Measurements from ENCODE around the gene C1orf105.

The C1orf105 gene, protein sequence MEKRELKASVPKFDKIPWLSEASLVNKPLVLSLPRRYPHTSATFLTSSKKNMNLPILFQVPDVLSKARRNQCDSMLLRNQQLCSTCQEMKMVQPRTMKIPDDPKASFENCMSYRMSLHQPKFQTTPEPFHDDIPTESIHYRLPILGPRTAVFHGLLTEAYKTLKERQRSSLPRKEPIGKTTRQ

DNA sequence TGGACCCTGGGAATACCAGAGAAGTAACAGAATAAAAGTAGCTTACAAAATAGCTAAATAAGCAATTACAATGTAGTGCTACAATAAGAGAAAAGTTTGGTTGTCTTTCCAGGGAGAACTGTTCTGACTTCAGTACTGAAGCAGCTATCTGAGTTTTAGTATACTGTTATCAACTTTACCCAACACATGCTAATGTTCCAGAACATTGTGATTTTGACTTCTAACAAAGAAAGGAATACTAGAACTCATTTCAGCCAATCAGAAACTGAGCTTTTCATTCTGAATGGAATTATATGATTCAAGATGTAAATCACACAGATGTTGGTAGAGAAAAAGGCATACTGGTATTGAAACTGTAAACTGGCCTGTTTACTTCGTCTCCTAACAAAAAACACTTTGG is at the start of gene C1orf105:
TSS of gene C1orf105 (plus strand) at position 301 of the 400 bp plus-strand sequence. CDS start 201 bp downstream, outside the sequence.
- FAIRE-seq: peak; percentile 73

DNA sequence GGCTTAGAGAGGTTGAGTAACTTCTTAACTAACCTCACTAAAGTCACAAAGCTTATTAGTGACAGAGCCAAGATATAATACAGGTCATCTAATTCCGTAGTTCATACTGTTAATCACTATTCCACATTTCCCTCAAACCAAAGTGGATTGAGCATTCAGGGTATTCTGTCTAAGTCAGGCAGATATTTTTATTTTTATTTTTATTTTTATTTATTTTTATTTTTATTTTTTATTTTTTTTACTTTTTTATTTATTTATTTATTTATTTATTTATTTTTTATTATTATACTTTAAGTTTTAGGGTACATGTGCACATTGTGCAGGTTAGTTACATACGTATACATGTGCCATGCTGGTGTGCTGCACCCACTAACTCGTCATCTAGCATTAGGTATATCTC is 48.8 kb upstream of the C1orf105 start:
- peak; percentile 74 for FAIRE-seq

DNA sequence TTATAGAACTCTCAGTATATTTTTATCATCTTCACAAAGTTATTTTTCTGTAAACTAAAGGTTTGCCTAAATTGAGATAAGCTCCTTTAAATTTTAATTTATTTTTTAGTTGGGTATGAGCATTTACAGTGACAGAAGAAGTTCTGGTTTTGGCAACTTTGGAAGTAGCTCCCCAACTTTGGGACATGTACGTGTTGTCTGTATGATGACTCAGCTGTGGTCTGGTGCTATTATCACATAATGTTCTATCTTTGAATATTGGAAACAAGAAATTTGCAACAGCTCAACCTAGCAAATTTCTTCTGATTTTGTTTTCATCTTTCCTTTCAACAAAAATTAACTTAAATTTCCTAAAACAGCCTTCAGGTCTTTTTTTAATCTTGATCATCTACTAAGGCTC is 46.6 kb upstream of the C1orf105 start:
- FAIRE-seq: no peak

DNA sequence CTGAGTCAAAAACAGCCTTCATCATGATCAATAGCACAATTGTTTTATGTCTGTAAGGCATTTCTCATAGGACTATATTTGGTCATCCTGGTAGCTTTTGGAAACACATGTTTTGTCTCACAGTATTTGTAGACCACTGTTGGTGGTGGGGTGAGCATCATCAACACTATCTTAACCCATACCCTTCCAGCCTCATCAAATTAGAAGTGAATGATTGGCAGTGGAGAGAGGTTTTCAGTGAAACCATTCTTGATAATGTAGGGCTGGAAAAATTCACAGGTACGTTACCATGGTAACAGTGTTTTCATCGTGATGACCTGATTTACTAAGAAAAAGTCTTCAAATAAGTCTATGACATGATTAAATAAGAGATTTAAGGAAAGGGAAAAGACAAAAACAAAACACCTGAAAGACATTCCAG is 45.3 kb upstream of the C1orf105 start:
- FAIRE-seq: no peak

DNA sequence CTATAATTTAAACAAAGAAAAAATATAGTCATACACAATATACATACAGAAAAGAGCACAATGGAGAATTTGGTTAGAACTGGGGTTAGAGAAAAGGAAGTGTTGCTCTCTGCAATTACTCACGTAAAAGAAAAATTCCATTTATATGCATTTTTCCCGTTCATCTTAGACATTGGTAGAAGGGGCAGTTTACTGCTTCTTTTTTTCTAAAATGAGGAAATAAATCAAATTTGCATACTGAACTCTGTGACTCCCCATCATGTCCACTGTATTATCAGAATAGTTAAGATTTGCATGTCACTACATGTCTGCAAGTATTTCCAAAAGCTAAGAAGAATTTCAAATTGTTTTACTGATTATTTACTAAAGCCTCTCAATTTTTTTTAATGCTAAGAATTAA is 44.1 kb upstream of the C1orf105 start:
- FAIRE-seq: no peak

DNA sequence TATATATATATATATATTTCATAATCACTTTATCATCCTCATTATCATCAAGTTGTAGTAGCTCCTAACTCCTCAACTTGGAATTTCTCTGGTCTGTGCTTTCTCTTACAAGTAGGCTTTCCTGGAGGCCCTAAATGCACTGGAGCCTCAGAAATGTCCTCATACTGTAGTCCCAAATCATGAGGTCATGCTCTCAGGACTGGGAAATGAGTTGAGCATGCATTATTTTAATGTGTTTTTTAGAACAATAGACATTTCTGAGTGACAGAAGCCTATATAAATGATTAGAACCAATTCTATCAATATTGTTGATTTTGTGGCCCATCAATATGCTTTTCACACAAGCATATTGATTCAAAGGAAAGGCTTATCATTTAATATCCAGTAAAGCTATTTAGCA is 42.9 kb upstream of the C1orf105 start:
- no peak for FAIRE-seq

DNA sequence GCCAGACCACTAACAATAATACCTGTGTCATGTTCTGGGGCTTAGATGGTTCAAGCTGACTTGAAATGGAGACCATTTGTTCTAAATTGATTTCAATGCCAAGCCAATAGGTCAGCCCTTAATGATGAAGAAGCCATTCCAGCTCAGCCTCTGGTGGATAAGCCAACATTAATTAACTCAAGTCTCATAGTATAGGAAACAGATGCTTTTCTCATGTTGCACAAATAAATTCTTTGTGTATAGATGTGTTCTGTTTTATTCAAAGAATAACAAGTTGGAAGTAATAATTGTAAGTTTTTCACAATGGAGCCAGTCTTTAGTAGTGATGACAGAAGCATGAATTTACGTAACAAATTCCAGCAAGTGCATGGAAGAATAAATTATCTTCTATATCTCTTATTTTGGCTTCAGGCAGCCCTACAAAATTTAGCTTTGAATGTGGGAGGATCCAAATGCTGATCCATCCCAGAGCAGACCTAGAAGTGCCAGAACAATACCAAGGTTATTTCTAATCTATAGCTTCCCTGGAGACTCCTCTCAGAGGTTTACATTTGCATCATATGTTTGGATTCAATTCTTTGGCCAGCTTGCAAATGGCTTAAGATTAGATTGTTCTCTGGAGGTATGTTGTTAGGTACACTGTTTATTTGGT is 42.2 kb upstream of the C1orf105 start:
- FAIRE-seq: no peak

DNA sequence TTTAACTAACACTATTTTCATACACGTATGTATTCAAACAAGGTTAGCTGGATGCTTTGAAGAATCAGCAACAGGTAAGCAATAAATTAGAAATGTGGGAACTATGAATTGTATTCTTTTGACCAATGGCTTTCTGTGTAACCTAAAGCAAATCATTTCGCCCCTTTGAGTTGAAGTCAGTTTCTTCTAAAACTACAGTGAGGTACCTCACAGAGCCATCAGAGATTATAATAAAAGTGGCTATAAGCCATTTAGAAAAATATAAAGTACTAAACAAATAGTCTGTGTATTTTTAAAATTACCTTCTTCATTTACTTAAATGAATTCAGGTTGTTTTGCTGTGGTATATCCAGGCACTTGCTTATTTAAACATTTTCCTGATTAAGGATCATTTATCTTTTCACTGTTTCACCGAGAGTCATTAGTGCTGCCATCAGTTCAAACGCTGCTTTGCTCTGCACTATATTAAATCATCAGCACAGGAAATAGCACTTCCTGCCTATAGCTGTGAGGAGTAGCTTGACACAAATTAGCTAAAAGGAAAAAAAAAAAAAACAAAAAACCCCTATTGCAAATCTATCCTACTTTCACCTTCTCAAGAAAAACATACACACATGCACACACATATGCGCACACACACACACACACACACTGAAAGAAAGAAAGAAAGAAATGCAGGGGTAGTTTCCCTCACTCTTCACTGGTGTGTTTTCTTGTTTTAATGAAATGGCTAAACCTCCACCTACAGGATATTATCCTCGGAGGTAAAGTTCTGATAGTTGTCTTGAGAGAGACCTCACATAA is 39.8 kb upstream of the C1orf105 start:
- FAIRE-seq: no peak

DNA sequence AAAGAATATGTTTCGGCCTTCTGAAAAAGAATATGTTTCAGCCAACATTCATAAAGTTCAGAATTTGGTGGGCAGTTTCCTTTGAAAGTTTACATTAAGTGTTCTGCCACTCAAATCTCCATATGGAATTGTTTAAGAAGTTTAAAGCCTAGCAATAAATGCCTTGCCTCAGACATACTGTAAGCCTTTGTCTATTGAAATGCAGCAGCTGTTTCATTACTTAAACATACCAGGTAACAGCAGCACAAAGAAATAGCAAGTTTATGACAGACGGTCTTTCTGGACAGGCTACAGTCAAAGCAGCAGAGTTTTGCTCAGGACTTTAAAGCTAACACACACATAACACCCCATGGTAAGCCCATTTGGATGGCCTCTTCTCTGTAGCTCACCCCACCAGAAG is 38.5 kb upstream of the C1orf105 start:
- peak; percentile 100 for FAIRE-seq

DNA sequence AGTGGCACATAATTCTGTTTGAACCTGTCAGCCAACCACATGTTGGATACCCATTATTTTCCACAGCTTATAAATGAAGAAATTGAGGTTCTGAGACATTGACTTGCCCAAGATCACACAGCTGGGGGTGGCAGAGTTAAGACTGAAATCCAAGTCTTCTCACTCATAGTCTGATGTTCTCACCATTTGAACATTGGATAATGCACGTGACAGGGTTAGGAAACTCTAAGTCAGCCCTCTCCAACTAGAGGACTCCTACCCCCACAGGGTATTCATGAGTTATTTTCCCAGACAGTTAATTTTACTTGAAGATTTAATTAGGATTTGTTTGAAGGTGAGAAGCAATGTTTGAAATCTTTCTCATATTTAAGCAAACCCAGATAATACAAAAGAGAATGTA is 38.1 kb upstream of the C1orf105 start:
- FAIRE-seq: no peak

DNA sequence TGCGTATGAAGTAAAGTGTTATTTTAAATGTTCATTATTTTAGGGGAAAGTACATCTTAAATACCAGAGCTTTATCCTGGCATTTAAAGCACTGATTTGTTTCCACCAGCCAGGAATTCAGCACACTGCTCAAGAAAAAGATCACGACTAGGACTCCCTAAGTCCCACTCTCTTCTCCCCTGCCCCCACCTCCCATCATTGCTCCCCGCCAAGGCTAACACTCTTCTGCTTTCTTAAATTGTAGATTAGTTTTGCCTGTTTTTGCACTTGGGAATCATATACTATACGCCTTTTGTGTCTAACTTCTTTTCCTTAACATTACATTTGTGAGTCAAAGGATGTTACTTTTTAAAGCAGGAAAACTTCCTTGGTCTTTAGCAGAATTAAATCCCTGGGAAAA is 37.5 kb upstream of the C1orf105 start:
- no peak for FAIRE-seq

DNA sequence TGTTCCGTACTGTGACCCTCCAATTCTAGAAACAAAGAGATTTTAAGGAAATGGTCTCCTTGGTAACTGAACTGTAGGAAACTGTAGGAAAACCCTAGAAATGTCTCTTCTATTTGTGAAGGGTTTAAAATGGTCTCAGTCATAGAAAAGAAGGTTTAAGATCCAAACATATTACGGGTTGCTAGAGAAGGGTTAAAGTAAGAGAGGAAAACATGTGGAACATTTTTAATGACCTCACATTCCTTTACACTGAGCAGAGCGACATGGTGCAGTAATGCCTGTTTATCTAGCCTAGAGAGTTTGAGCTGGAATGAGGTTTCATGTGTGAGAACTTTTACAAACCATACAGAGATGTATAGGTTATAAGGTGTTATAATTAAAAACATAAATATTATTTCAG is 36.9 kb upstream of the C1orf105 start:
- peak; percentile 98 for FAIRE-seq

DNA sequence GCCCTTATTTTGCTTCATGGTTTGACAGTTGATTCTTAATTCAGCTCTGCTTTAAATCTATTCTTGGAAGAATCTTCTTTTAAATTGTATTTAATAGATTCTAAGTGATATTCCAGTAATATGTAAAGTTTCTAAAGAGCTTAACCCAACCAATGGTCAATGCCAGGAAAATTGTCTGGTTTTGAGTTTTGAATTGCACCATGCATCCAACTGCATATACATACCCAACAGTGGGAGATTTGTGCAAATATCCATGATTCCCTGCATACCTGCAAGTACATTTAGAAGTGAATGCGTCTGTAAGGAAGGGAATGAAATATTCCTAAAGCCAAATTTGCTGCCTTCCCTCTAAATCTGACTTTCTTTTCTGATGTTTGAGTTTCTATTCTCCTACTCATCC is 35.8 kb upstream of the C1orf105 start:
- FAIRE-seq: peak; percentile 91

DNA sequence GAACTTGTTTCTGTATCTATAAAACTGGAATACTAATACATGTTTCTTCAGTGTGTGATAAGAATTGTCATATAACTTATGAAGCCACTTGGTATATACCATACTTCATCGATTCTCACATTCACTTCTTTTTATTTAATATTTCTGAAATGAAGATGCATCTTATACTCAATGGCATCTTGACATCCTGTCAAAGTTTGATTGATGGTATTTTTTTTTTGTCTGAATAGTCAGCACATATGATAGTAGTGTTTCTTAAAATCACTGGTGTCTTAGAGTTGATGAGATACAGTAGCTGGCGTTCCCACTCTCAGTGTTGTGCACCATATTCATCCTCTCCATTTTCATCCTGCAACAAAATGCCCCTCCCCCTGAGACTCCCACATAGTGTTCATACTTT is 34.4 kb upstream of the C1orf105 start:
- peak; percentile 43 for FAIRE-seq

DNA sequence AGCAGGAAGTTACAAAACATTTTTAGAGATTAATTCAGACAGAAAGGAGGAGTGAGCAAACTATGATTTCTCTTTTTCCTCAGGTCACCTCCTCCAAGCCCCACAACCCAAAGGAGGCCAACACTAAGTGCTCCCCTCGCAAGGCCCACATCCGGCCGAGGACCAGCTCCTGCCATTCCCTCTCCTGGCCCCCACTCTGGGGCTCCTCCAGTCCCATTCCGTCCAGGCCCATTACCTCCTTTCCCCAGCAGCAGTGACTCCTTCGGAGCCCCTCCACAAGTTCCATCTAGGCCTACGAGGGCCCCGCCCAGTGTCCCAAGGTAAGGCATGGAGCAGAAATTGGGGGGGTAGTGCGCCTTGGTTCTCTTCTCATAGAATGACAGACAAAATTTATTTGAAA is 32.0 kb upstream of the C1orf105 start:
- FAIRE-seq: no peak

DNA sequence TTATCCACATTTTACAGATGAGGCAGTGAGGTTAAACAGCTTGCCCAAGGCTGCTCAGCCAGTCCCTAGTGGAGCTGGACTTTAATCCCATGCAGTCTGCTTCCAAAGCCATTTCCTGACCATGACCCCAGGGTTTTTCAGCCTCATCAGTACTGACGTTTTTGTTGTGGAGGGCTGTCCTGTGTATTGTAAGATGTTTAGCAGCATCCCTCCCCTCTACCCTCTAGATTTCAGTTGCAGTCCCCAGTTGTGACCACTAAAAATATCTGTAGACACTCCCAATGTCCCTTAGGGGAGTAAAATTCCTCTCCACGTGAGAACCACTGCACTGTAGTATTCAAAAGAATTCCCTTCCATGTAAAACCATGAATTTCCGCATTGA is 30.2 kb upstream of the C1orf105 start:
- FAIRE-seq: peak; percentile 99

DNA sequence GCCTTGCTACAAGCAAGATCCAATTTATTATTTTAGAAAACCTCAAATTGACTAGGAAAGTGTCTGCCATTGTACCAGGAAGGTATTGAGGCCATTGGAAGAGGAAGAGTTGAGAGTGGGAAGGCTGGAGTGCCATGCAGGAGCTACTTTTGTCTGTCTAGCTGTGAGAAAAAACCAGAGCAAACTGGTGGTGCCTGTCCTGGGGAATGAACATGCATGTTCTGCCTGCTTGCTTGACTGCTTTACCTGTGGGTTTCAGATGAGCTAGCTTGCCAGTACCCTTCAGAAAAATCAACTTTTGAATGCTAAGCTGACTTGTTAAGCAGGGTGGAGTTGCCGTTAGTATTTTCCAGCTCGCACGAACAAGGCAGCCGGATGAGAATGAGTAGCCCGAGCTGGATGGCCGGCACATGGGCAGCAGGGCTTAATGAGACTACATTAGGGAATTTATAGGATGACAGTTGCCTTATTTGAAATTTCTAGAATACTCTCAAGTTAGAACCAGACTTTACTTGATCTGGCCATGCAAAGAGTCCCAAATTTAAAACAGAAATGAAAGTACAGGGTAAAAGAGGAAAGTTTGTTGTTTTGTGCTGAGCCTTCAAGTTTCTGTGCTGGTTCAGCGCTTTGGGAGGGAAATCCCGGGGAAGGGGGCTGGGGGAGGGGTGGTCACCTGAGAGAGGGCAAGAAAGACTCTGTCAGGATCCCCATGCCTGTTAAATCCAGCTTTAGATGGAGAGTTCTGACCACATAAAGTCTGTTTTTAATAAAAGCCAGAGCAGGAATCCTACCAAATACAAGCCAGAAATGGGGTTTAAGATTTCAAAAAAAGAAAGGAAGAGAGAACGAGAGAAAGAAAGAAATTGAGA is 29.6 kb upstream of the C1orf105 start:
- FAIRE-seq: peak; percentile 43

DNA sequence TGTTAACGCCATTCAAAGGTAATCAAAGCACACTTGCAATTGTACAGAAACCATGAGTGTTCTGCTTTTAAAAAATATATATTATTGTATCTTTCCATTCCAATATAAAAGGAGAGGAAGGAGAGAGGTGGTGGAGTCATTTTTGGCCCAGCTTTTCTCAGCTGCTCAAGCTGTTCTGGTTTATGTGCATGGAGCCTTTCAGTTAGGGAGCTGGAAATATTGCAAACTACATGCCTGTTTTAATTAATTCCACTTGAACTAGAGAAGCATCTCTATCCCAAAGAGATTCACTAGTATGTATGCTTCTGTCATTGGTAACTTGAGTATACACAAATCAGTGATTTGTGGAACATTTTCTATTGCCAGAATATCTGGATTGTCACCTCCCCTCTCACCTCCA is 28.5 kb upstream of the C1orf105 start:
- FAIRE-seq: peak; percentile 95

DNA sequence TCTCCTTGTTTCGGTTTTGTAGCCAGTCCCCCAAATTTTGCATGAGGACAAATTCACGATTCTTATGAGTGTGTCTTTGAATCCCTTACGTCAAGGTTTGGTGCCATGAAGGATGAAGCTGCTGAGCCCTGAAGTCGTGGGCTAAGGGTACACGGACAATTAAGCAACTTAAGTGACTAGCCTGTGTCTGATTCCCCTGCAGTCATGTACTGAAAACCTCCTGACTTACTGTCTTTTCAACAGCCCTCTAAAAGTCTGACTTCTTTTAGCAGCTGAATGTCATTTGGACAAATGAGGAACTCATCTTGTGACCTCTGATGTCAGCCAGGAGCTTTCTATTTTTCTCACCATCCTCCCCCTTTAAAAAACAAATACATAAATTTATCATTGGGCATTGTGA is 27.1 kb upstream of the C1orf105 start:
- no peak for FAIRE-seq

DNA sequence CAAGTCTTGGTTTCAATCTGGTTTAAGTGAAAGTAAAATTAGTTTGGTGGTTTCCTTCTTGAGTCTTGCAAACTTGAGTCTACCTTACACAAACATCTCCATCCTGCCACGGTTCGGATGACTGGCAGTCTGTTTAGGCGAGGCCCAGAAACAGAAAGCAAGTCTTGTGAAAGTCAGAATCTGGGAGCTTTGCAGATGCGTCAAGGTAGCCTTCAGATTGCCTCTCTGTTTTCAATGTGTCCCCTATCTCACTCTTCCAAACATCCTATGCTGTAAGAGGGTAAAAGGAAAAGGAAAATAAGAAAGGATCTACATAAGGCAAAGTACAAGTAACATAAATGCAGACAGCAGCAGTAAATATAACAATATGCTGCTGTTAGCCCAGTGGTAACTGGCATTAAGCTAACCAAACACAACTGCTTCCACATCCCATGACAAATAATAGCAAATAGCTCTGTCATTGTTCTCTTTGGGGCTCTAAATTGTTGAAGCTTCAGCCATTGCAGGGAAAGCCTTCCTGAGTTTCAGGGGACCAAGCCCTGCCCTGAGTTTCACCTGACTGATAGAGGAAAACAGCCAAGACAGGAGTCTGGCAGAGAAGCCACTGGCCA is 26.2 kb upstream of the C1orf105 start:
- FAIRE-seq: no peak

DNA sequence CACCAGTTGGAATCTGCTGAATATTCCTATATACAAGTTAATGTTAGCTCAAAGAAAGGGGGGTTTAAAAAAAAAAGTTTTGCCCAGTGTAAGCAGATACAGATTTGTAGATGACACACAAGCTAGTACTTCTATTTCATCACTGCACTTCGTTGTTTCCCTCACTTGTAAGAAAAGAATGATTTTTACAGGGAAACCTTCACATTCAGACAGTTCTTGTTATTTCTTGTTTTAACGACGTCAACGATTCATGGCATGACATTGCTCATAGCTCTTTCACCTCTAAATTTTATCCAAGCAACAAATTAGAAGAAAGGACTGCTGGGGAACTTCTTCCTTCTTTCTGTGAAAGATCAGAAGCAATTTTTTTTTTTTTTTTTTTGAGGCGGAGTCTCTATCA is 25.7 kb upstream of the C1orf105 start:
- FAIRE-seq: no peak

DNA sequence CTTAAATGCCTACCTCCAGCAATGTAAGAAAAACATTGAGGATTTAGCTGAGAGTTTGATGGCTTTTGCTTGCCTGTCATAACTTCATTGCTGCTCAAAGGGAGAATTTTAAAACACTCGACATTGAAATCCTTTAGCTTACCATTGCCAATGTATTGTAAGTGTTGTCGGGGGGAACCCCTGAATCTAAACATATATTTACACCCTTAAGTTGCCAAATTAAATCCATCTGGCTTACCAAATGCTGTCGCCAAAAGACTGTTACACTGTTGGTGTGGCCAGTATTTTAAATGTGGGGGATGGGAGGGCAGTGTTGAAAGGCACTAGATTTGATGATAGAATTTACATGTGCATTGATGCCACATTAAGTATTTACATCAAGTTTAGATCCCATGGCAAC is 24.9 kb upstream of the C1orf105 start:
- FAIRE-seq: no peak

DNA sequence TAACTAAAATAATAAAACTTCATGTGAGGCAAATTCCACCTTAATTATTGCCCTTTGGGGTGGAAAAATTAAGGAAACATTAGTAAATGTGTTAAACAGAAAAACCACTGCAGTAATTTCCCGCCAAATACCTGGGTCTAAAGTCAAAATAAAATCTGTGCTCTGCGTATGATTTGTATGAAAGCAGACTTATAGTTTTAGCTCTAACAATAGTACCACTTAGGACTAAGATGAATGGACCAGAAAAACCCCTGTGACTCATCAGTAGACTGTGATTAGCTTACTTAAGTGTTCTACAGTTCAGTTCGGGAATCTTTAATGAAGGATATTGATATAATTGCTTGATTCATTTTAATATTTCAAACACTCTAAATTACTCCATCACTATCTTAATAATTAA is 23.3 kb upstream of the C1orf105 start:
- FAIRE-seq: no peak
